GM21390 (cell line): ENCODE data around the gene ATP6AP1.

Source experiments
- ATAC-seq: cut with Tn5 transposase; IDR thresholded peaks from one replicate; pipeline ENCODE4 v1.9.1; 2021; ENCODE audit not compliant: unreplicated experiment

Gene ATP6AP1

GRCh38 chrX:154446430-154446829, 18.0 kb downstream of the ATP6AP1 start:
- ATAC-seq: no peak

- ATAC-seq: no peak
Measured at GRCh38 chrX:154448484-154448883, 20.0 kb downstream of the ATP6AP1 start.

- no peak for ATAC-seq
Measured at GRCh38 chrX:154449618-154450017, 21.1 kb downstream of the ATP6AP1 start.

GRCh38 chrX:154450312-154450711, 21.8 kb downstream of the ATP6AP1 start:
- ATAC-seq: no peak

GRCh38 chrX:154452823-154453222, 24.3 kb downstream of the ATP6AP1 start:
- ATAC-seq: no peak

- ATAC-seq: peak; percentile 64
Measured at GRCh38 chrX:154457491-154458115, 29.1 kb downstream of the ATP6AP1 start.

- peak; percentile 61 for ATAC-seq
Measured at GRCh38 chrX:154458116-154458953, 29.9 kb downstream of the ATP6AP1 start, which contains the start of gene PLXNA3. Gene PLXNA3 (plus strand): TSS chrX:154458281. CDS start chrX:154460184, 1,903 bp downstream.

GRCh38 chrX:154458954-154459778, 30.7 kb downstream of the ATP6AP1 start:
- no peak for ATAC-seq

- no peak for ATAC-seq
Measured at GRCh38 chrX:154459832-154460231, 31.4 kb downstream of the ATP6AP1 start.

GRCh38 chrX:154460326-154460725, 31.8 kb downstream of the ATP6AP1 start:
- ATAC-seq: no peak

- no peak for ATAC-seq
Measured at GRCh38 chrX:154462396-154462795, 33.9 kb downstream of the ATP6AP1 start.

- no peak for ATAC-seq
Measured at GRCh38 chrX:154463611-154464220, 35.2 kb downstream of the ATP6AP1 start.

- no peak for ATAC-seq
Measured at GRCh38 chrX:154464806-154465365, 36.4 kb downstream of the ATP6AP1 start.

- no peak for ATAC-seq
Measured at GRCh38 chrX:154465601-154466000, 37.1 kb downstream of the ATP6AP1 start.

GRCh38 chrX:154466036-154466435, 37.6 kb downstream of the ATP6AP1 start:
- ATAC-seq: no peak

- no peak for ATAC-seq
Measured at GRCh38 chrX:154466907-154467306, 38.4 kb downstream of the ATP6AP1 start.

- no peak for ATAC-seq
Measured at GRCh38 chrX:154467556-154467955, 39.1 kb downstream of the ATP6AP1 start.

- ATAC-seq: no peak
Measured at GRCh38 chrX:154468217-154468616, 39.7 kb downstream of the ATP6AP1 start.

GRCh38 chrX:154469114-154469513, 40.6 kb downstream of the ATP6AP1 start:
- ATAC-seq: no peak

GRCh38 chrX:154469880-154470279, 41.4 kb downstream of the ATP6AP1 start:
- ATAC-seq: no peak

- no peak for ATAC-seq
Measured at GRCh38 chrX:154470434-154470833, 42.0 kb downstream of the ATP6AP1 start.
